Osteocyte (in vitro differentiated cells): Measurements from ENCODE around the gene KRT3. TPM values are rescaled to one million over a fixed set of nuclear protein-coding genes. Genes with fewer than 3 reads are reported as not detected.

Experiments used
- DNase-seq: peaks from one replicate; pipeline ENCODE4 v3.0.0; 2021; ENCODE audit warnings: mixed read lengths; ENCODE audit not compliant: unreplicated experiment; ENCODE audit errors: extremely low spot score
- H3K27ac Mint-ChIP-seq: one replicate; pipeline ENCODE4 v1.8.0; 2021; ENCODE audit warnings: mild to moderate bottlenecking, mixed read lengths; ENCODE audit not compliant: unreplicated experiment
- H3K27me3 Mint-ChIP-seq: one replicate; pipeline ENCODE4 v1.8.0; 2021; ENCODE audit warnings: mixed read lengths; ENCODE audit not compliant: unreplicated experiment
- H3K36me3 Mint-ChIP-seq: one replicate; pipeline ENCODE4 v1.8.0; 2021; ENCODE audit warnings: mixed read lengths; ENCODE audit not compliant: unreplicated experiment
- H3K4me1 Mint-ChIP-seq: one replicate; pipeline ENCODE4 v1.8.0; 2021; ENCODE audit warnings: mixed read lengths; ENCODE audit not compliant: unreplicated experiment
- H3K4me3 Mint-ChIP-seq: one replicate; pipeline ENCODE4 v1.8.0; 2021; ENCODE audit warnings: mild to moderate bottlenecking, moderate library complexity, mixed read lengths; ENCODE audit not compliant: unreplicated experiment
- H3K9me3 Mint-ChIP-seq: one replicate; pipeline ENCODE4 v1.8.0; 2021; ENCODE audit warnings: mixed read lengths; ENCODE audit not compliant: unreplicated experiment
- total RNA-seq: library from RNA; stranded (reverse); gene quantifications from 2 replicates; pipeline ENCODE4 v1.2.1, GENCODE V29; 2021
- TF ChIP-seq, protein P1 (sequence below): fragments of 200-600 bp; sonication (generic); IDR thresholded peaks from 2 replicates; pipeline ENCODE4 v1.5.0; 2021; ENCODE audit warnings: antibody characterized with exemption, mild to moderate bottlenecking, moderate library complexity

The KRT3 gene
- total RNA-seq, 1 donor from 2014 or later = not detected

DNA sequence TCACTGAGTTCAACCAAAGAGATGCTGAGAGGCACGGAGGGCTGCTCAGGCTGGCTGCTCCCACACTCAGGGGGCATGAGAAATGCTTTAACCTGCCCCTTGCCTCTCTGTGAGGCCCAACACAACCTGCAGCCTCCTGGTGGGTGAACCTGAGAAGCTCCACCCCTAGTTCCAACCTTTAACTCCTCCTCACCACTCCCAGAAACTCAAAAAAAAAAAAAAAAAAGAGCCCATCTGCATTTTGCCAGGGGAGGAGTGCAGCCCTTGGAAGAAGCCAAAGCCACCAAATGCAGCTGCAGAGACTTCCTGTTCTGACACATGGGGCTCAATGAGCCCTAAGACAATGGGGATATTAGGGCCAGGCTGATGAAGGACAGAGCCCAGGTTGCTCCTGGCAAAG lies 9.1 kb upstream of the KRT3 start:
- TF ChIP-seq, protein P1, sequence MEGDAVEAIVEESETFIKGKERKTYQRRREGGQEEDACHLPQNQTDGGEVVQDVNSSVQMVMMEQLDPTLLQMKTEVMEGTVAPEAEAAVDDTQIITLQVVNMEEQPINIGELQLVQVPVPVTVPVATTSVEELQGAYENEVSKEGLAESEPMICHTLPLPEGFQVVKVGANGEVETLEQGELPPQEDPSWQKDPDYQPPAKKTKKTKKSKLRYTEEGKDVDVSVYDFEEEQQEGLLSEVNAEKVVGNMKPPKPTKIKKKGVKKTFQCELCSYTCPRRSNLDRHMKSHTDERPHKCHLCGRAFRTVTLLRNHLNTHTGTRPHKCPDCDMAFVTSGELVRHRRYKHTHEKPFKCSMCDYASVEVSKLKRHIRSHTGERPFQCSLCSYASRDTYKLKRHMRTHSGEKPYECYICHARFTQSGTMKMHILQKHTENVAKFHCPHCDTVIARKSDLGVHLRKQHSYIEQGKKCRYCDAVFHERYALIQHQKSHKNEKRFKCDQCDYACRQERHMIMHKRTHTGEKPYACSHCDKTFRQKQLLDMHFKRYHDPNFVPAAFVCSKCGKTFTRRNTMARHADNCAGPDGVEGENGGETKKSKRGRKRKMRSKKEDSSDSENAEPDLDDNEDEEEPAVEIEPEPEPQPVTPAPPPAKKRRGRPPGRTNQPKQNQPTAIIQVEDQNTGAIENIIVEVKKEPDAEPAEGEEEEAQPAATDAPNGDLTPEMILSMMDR = no peak
- Mint-ChIP-seq H3K36me3 (no peaks in the 10 kb centered on the region), H3K27ac (no peak overlapping the region), H3K9me3 (no peaks in the 10 kb centered on the region), H3K4me1 (no peaks in the 10 kb centered on the region), H3K4me3 (no peak overlapping the region), H3K27me3 (peaks cover 52% of the 10 kb centered on the region)
- no peak for DNase-seq

DNA sequence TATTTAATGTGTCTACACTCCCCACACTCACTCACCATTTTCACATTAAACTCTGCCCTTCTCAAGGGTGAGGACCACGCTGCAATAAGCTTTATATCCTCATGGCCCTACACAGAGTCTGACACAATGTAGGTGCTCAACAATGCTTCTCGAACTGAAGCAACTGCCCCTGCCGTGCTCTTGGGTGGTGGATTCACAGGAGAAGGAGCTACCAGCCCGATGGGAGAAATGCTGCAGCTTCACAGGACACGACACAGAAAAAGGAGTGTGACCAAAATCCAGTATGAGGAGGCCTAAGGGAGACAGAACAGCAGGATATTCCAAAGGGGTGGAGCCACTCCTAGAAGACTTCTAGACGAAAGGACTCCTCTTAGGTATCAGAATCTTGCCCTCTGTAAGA lies 6.5 kb upstream of the KRT3 start:
- Mint-ChIP-seq H3K36me3 (no peaks in the 10 kb centered on the region), H3K27me3 (peaks cover 42% of the 10 kb centered on the region), H3K27ac (no peak overlapping the region), H3K9me3 (no peaks in the 10 kb centered on the region), H3K4me1 (no peaks in the 10 kb centered on the region), H3K4me3 (no peak overlapping the region)
- no peak for DNase-seq
- TF ChIP-seq, protein P1 = no peak

DNA sequence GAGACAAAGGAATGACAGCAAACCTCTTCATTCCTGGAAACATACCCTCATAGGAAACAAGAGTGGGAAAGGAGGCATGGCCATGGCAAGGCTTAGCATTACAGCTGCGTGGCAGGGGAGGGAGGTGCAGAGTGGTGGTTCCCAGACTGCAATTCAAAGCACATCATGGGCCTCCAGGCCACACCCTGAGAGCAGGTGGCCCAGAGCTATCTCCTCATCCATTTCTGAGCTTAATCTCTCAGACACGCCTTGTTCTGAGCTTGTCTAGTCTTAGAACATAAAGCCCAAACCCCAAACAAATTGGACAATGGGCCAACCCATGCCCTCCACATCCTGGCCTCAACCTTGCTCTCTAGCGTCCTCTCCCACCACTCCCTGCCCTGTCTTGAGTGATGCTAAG lies 5.9 kb upstream of the KRT3 start:
- no peak overlapping the region for H3K27ac Mint-ChIP-seq
- DNase-seq = no peak
- peaks cover 39% of the 10 kb centered on the region for H3K27me3 Mint-ChIP-seq
- TF ChIP-seq, protein P1 = no peak
- H3K36me3 Mint-ChIP-seq = no peaks in the 10 kb centered on the region
- H3K4me3 Mint-ChIP-seq = no peak overlapping the region
- H3K9me3 Mint-ChIP-seq = no peaks in the 10 kb centered on the region
- H3K4me1 Mint-ChIP-seq = no peaks in the 10 kb centered on the region

DNA sequence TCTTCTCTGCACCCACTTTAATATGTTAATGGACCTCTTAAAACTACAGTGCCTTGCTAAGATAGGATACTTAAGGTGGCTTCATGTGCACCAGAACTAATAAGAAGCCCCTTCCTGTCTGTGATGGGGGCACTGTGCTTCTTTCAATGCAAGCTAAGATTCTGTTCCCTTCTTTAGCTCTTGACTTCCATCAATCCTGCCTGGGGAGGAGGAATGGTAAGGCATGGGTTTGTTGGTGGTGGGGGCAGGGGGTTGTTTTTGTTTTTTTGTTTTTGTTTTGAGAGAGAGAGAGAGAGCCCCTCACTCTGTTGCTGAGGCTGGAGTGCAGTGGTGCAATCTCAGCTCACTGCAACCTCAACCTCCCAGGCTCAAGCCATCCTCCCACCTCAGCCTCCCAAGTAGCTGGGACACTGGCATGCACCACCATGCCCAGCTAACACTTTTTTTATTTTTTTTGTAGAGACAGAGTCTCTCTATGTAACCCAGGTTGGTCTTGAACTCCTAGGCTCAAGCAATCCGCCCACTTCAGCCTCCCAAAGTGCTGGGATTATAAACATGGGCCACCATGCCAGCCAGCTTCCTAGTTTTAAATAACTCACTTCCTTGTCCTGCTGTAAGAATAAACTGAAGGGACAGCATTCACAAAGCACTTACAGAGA lies 4.5 kb upstream of the KRT3 start:
- H3K27ac Mint-ChIP-seq = no peak overlapping the region
- H3K27me3 Mint-ChIP-seq = peaks cover 29% of the 10 kb centered on the region
- H3K9me3 Mint-ChIP-seq = no peaks in the 10 kb centered on the region
- DNase-seq = no peak
- H3K36me3 Mint-ChIP-seq = no peaks in the 10 kb centered on the region
- H3K4me3 Mint-ChIP-seq = no peak overlapping the region
- TF ChIP-seq, protein P1 = no peak
- H3K4me1 Mint-ChIP-seq = no peaks in the 10 kb centered on the region

DNA sequence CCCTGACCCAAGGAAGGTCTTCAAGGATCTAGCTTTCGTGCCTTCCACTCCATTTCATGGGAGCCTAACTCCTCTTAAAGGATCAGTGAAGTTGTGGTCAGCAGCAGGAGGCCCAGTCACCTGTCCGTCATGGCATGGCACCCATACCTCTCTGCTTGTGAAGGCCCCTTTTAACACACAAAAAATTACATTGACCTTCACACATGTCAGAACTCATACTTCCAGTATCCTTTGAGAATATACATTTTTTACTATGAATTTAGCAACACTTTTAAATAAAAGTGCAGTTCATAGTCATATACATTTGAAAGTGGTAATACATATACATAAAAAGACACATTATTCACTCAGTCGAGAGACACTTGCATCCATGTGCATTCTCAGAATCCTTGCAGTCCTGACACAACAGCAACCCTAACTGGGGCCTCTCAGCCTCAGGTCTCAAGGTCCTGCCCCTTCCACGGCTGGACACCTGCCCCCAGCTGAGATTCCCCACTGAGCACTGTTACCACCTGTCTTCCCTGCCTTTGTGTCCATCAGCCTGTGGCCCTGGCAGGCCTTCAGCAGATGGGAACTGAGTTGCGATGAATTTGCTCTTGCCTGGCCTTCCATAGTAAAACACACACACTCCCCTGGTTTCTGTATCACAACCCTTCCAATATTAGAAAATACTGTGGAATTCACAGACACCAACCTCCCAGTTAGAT lies 3.7 kb upstream of the KRT3 start:
- no peaks in the 10 kb centered on the region for H3K9me3 Mint-ChIP-seq

More for the DNA sequence above, 3.7 kb upstream of the KRT3 start:
- peaks cover 31% of the 10 kb centered on the region for H3K27me3 Mint-ChIP-seq
- H3K36me3 Mint-ChIP-seq = no peaks in the 10 kb centered on the region
- H3K4me1 Mint-ChIP-seq = no peaks in the 10 kb centered on the region
- TF ChIP-seq, protein P1 = no peak
- no peak overlapping the region for H3K27ac Mint-ChIP-seq
- DNase-seq = no peak
- H3K4me3 Mint-ChIP-seq = no peak overlapping the region
